Measurements from ENCODE around the gene NUDT22. TPM values are rescaled to one million over a fixed set of nuclear protein-coding genes. Genes with fewer than 3 reads are reported as not detected.

The NUDT22 gene
- polyA plus RNA-seq, 2 of the 4 experiments (the other 2 are of a cell fraction): 21.5 to 33.2 TPM

DNA sequence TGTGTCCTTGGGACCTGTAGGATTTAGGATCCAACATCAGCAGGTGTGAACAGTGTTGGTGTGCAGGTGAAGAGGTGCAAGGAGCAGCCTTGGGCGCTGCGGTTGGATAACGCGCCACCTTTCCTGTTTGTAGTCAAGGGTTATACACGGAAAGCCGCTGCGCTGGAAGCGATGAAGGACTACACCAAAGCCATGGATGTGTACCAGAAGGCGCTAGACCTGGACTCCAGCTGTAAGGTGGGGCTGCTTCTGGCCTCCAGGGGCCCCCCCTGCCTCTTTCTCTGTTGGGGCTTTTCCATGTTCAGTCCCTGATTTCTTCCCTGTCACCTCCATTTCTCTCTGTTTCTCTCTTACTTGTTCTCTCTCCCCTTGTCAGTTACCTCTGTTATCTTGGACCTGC, 23.1 kb upstream of the NUDT22 start:
- no peak for TF ChIP-seq FOSB (CRISPR knock-in tag; IDR thresholded peaks at IDR 0.05)
- ATAC-seq: no peak
- POLR2A ChIA-PET: interaction anchor here (1.6 kb wide), 1 partner anchor 17 kb away, joined by 4 read pairs; the partner anchor contains the start of gene STIP1
- FAIRE-seq: no peak
- Histone ChIP-seq H3K4me1 (peaks cover 9% of the 10 kb centered on the region; the same call in 1 of the 3 replicates), H3K4me3 (no peak overlapping the region), H3K4me2 (no peak overlapping the region), H3K9me3 (no peaks in the 10 kb centered on the region), H3K27ac (no peak overlapping the region)
- CTCF ChIA-PET: interaction anchor here (1.7 to 20.3 kb wide), 4 partner anchors 18 to 100 kb away, joined by 4 to 254 read pairs (median 80); partner anchors contain the start of genes CATSPERZ, DNAJC4, NUDT22 and PLCB3
- WGBS (ENCODE audit: missing lambda C conversion rate): 94% methylated on average over 9 of the region's 9 CpGs
- DNase-seq (ENCODE audit: low read depth in 1 of 2, low spot score in 1 of 2): no peak

- no peak for FAIRE-seq
- TF ChIP-seq FOSB (CRISPR knock-in tag; IDR thresholded peaks at IDR 0.05) (no peak), RARB (CRISPR knock-in tag; IDR thresholded peaks at IDR 0.05) (no peak), HOXB5 (CRISPR knock-in tag; IDR thresholded peaks at IDR 0.05) (no peak), HES2 (IDR thresholded peaks at IDR 0.05) (no peak), CBX8 (IDR thresholded peaks at IDR 0.05) (no peak), PHF8 (IDR thresholded peaks at IDR 0.05; ENCODE audit: borderline replicate concordance, low read depth) (no peak), HEYL (CRISPR knock-in tag; IDR thresholded peaks at IDR 0.05) (no peak), HOXB13 (CRISPR knock-in tag; IDR thresholded peaks at IDR 0.05; ENCODE audit: low read depth) (no peak), MAFK (IDR thresholded peaks at IDR 0.05; ENCODE audit: partially characterized antibody) (no peak), KDM5A (IDR thresholded peaks at IDR 0.05) (no peak), ZC3H11A (IDR thresholded peaks at IDR 0.05) (no peak), NPAS2 (CRISPR knock-in tag; IDR thresholded peaks at IDR 0.05; ENCODE audit: borderline replicate concordance) (no peak), JUN (IDR thresholded peaks at IDR 0.05) (no peak), EHMT2 (IDR thresholded peaks at IDR 0.05; ENCODE audit: low read depth) (no peak), ZNF302 (CRISPR knock-in tag; IDR thresholded peaks at IDR 0.05) (no peak), RCOR1 (IDR thresholded peaks at IDR 0.05; ENCODE audit: low read depth, low read length) (no peak), RAD21 (conservative IDR thresholded peaks at IDR 0.05 in 1 of 2, IDR thresholded peaks at IDR 0.05 in 1 of 2) (no peak)
- TF ChIP-seq, protein P1, sequence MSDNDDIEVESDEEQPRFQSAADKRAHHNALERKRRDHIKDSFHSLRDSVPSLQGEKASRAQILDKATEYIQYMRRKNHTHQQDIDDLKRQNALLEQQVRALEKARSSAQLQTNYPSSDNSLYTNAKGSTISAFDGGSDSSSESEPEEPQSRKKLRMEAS (IDR thresholded peaks at IDR 0.05): no peak
- TF ChIP-seq, protein P2, sequence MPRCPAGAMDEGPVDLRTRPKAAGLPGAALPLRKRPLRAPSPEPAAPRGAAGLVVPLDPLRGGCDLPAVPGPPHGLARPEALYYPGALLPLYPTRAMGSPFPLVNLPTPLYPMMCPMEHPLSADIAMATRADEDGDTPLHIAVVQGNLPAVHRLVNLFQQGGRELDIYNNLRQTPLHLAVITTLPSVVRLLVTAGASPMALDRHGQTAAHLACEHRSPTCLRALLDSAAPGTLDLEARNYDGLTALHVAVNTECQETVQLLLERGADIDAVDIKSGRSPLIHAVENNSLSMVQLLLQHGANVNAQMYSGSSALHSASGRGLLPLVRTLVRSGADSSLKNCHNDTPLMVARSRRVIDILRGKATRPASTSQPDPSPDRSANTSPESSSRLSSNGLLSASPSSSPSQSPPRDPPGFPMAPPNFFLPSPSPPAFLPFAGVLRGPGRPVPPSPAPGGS (IDR thresholded peaks at IDR 0.05): no peak
Measured at GRCh38 chr11:64203421-64204079, 22.5 kb upstream of the NUDT22 start.

DNA sequence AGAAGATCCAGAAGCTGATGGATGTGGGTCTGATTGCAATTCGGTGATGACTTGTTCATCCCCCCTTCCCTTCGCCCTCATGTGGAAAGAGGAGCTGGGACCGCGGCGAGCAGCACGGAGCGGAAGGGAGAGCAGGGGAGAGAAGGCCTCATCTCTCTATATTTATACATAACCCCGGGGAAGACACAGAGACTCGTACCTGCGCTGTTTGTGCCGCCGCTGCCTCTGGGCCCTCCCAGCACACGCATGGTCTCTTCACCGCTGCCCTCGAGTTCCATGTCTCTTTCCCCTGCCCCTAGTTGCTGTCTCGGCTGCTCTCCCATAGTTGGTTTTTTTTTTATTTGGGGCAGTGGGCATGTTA, 22.0 kb upstream of the NUDT22 start:
- Histone ChIP-seq H3K4me2 (no peak overlapping the region), H3K4me1 (peaks cover 9% of the 10 kb centered on the region; the same call in 1 of the 3 replicates), H3K4me3 (no peak overlapping the region), H3K9me3 (no peaks in the 10 kb centered on the region), H3K27ac (no peak overlapping the region)
- POLR2A ChIA-PET: interaction anchor here (0.9 to 3.0 kb wide), 6 partner anchors 19 to 100 kb away, joined by 3 to 18 read pairs (median 3); partner anchors contain the start of genes FKBP2 and STIP1
- CTCF ChIA-PET: interaction anchor here (0.7 to 20.3 kb wide), 18 partner anchors 9 to 141 kb away, joined by 3 to 254 read pairs (median 7); partner anchors contain the start of genes CATSPERZ, DNAJC4, FKBP2 and NUDT22
- no peak for ATAC-seq
- FAIRE-seq: no peak
- no peak for DNase-seq (ENCODE audit: low read depth in 1 of 2, low spot score in 1 of 2)
- 90% methylated on average over 16 of the region's 16 CpGs for WGBS (ENCODE audit: missing lambda C conversion rate)
- no peak for TF ChIP-seq TP53 (CRISPR knock-in tag; IDR thresholded peaks at IDR 0.05)
- no peak for TF ChIP-seq KDM5A (IDR thresholded peaks at IDR 0.05)
- no peak for TF ChIP-seq NR3C1 (IDR thresholded peaks at IDR 0.05)
- no peak for TF ChIP-seq ZFP36 (IDR thresholded peaks at IDR 0.05; ENCODE audit: borderline replicate concordance, partially characterized antibody)
- no peak for TF ChIP-seq NFE2L2 (conservative IDR thresholded peaks at IDR 0.05; ENCODE audit: low read length)
- no peak for TF ChIP-seq CBX8 (IDR thresholded peaks at IDR 0.05)
- TF ChIP-seq ZSCAN20 (CRISPR knock-in tag; IDR thresholded peaks at IDR 0.05): no peak
- TF ChIP-seq MAFK (IDR thresholded peaks at IDR 0.05; ENCODE audit: partially characterized antibody): no peak
- no peak for TF ChIP-seq CHD2 (IDR thresholded peaks at IDR 0.05; ENCODE audit: low read length, partially characterized antibody)
- TF ChIP-seq REST (IDR thresholded peaks at IDR 0.05): no peak
- TF ChIP-seq TFCP2L1 (CRISPR knock-in tag; IDR thresholded peaks at IDR 0.05): no peak
- TF ChIP-seq, protein P2 (IDR thresholded peaks at IDR 0.05): no peak

More at GRCh38 chr11:64203421-64204079, 22.5 kb upstream of the NUDT22 start:
- WGBS (ENCODE audit: missing lambda C conversion rate): 93% methylated on average over 27 of the region's 27 CpGs
- Histone ChIP-seq H3K9me3 (no peaks in the 10 kb centered on the region), H3K4me2 (no peak overlapping the region), H3K27ac (no peak overlapping the region), H3K4me3 (no peak overlapping the region), H3K4me1 (peaks cover 9% of the 10 kb centered on the region; the same call in 1 of the 3 replicates)
- POLR2A ChIA-PET: interaction anchor here (1.9 to 3.0 kb wide), 2 partner anchors 18 to 38 kb away, joined by 9 to 18 read pairs; partner anchors contain the start of genes FKBP2 and STIP1
- ATAC-seq: no peak
- no peak for DNase-seq (ENCODE audit: low read depth in 1 of 2, low spot score in 1 of 2)
- CTCF ChIA-PET: interaction anchor here (1.0 to 20.3 kb wide), 12 partner anchors 8 to 99 kb away, joined by 3 to 254 read pairs (median 10); partner anchors contain the start of genes CATSPERZ, DNAJC4, NUDT22 and PLCB3
